22Rv1 (cell line): ENCODE results near the gene MTERF1.
"Not testable (repeated sequence)": the region's sequence is repeated elsewhere in the genome, so short reads cannot be mapped to it uniquely, and the experiment has no call there.

Source experiments
- H3K27ac ChIP-seq: fragments of 450-650 bp; 2 replicates; pipeline ENCODE4 v1.5.1; 2017
- CTCF ChIP-seq: fragments of 450-650 bp; IDR thresholded peaks from 2 replicates; pipeline ENCODE4 v1.5.1; 2017; ENCODE audit warnings: mild to moderate bottlenecking
- ZFX ChIP-seq: fragments of 450-650 bp; IDR thresholded peaks from 2 replicates; pipeline ENCODE4 v1.6.1; 2017; ENCODE audit warnings: antibody characterized with exemption, borderline replicate concordance

MTERF1 gene

GRCh38 chr7:91913612-91914011, 33.1 kb upstream of the MTERF1 start:
- no peak overlapping the region for H3K27ac ChIP-seq
- TF ChIP-seq ZFX (no peak), CTCF (no peak)

- TF ChIP-seq CTCF (no peak), ZFX (no peak)
- H3K27ac ChIP-seq, result no peak overlapping the region
These were observed 32.0 kb upstream of the MTERF1 start for GRCh38 chr7:91912494-91912893.

- TF ChIP-seq ZFX (no peak), CTCF (no peak)
- H3K27ac ChIP-seq, result no peak overlapping the region
These were observed 30.6 kb upstream of the MTERF1 start for GRCh38 chr7:91911121-91911520.

- no peak for TF ChIP-seq ZFX
- TF ChIP-seq CTCF, result no peak
- H3K27ac ChIP-seq, result no peak overlapping the region
These were observed 29.7 kb upstream of the MTERF1 start for GRCh38 chr7:91910171-91910570.

- no peak overlapping the region for H3K27ac ChIP-seq
- TF ChIP-seq ZFX (no peak), CTCF (no peak)
These were observed 19.1 kb upstream of the MTERF1 start for GRCh38 chr7:91899563-91899962.

- no peak for TF ChIP-seq ZFX
- TF ChIP-seq CTCF, result no peak
- peak overlapping the region; percentile 45 for H3K27ac ChIP-seq
These were observed 17.9 kb upstream of the MTERF1 start for GRCh38 chr7:91898240-91898992.

GRCh38 chr7:91894781-91895480, 14.4 kb upstream of the MTERF1 start:
- no peak for TF ChIP-seq CTCF
- TF ChIP-seq ZFX, result no peak
- H3K27ac ChIP-seq, result no peak overlapping the region

GRCh38 chr7:91893699-91894098, 13.2 kb upstream of the MTERF1 start:
- not testable (repeated sequence) for H3K27ac ChIP-seq
